Measurements from ENCODE around the gene ATP2B2. TPM values are rescaled to one million over a fixed set of nuclear protein-coding genes. Genes with fewer than 3 reads are reported as not detected.

ATP2B2 gene
- total and polyA plus RNA-seq, 7 donors = 0.08 to 6.5 (median 0.77) TPM

DNA sequence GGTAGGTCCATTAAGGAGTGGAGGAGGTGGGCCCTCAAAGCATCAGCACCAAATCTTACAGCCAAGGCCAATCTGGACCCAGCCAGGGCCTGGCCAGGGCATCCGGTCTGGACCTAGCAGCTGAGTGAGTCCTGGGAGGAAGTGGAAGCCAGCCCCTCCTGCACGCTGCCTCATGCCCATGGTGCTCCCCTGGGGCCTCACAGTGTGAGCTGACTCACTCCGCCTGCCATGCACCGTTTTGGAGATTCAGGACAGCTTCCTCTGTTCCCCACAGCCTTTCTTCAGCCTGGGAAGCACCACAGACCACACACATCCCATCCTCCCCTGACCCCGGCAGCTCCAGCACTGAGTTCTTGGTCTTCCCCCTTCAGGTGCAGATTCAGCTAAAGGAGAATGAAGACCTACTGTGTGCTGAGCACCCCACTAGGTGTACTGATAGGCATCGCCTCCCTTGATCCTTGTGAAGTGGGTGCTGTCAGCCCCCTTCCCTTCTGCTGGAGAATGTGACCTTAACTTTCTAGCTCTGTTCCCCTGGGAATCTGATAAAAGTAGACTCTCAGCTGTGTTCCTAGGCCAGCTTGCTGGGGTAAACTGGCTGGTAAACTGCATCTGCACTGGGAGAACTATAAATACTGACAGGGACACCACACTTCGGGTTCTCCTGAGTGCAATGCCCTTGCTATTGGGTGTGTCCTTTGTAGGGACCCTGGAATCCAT lies 147.6 kb downstream of the ATP2B2 start:
- H3K4me3 ChIP-seq = no peak overlapping the region
- intact Hi-C loops (cut with DNase I) = no loop called here
- TF ChIP-seq, protein P1, sequence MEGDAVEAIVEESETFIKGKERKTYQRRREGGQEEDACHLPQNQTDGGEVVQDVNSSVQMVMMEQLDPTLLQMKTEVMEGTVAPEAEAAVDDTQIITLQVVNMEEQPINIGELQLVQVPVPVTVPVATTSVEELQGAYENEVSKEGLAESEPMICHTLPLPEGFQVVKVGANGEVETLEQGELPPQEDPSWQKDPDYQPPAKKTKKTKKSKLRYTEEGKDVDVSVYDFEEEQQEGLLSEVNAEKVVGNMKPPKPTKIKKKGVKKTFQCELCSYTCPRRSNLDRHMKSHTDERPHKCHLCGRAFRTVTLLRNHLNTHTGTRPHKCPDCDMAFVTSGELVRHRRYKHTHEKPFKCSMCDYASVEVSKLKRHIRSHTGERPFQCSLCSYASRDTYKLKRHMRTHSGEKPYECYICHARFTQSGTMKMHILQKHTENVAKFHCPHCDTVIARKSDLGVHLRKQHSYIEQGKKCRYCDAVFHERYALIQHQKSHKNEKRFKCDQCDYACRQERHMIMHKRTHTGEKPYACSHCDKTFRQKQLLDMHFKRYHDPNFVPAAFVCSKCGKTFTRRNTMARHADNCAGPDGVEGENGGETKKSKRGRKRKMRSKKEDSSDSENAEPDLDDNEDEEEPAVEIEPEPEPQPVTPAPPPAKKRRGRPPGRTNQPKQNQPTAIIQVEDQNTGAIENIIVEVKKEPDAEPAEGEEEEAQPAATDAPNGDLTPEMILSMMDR (IDR thresholded peaks at IDR 0.05) = no peak
- H3K36me3 ChIP-seq (ENCODE audit: insufficient read depth in 1 of 2, low read depth in 1 of 2) = peaks cover 0 to 18% of the 10 kb centered on the region in 2 donors
- H3K9me3 ChIP-seq = no peaks in the 10 kb centered on the region
- ATAC-seq (peak in 3 of 4 donors; percentile 42 to 69 (median 63)), DNase-seq (peak in 1 of 2 donors; percentile 69)
- no peak overlapping the region for H3K27ac ChIP-seq
- WGBS, 3 donors = 36 to 63% (median 39%) methylated on average over 7 of the region's 7 CpGs
- no peaks in the 10 kb centered on the region for H3K27me3 ChIP-seq (ENCODE audit: insufficient read depth in 3 of 3, low read length in 2 of 3)
- no peaks in the 10 kb centered on the region for H3K4me1 ChIP-seq

DNA sequence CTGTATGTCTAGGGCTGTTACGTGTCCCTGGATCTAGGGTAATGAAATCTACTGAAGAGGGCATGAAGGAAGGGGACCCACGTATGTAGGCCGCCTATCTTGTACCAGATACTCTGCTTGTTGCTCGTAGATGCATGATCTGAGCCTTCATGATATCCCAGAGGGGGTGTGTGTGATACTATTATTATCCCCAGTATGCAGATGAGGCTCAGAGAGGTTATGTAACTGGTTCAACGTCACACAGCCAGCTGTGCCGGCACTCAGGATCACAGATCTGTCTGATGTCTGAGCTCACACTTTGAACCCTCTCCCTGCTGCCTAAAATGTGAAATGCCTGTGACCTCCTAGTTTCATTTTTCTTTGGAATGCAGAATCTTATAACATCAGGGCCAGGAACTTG lies 148.3 kb downstream of the ATP2B2 start:
- 67 to 89% (median 83%) methylated on average over 6 of the region's 6 CpGs for WGBS, 3 donors
- DNase-seq = peak in 1 of 2 donors; percentile 22
- no peak for ATAC-seq
- Histone ChIP-seq H3K4me3 (no peak overlapping the region), H3K36me3 (ENCODE audit: insufficient read depth in 1 of 2, low read depth in 1 of 2) (peaks cover 0 to 18% of the 10 kb centered on the region in 2 donors), H3K27me3 (ENCODE audit: insufficient read depth in 3 of 3, low read length in 2 of 3) (no peaks in the 10 kb centered on the region), H3K27ac (no peak overlapping the region), H3K9me3 (no peaks in the 10 kb centered on the region), H3K4me1 (no peaks in the 10 kb centered on the region)
- intact Hi-C loops (cut with DNase I) = no loop called here
- TF ChIP-seq, protein P1 (IDR thresholded peaks at IDR 0.05) = no peak

DNA sequence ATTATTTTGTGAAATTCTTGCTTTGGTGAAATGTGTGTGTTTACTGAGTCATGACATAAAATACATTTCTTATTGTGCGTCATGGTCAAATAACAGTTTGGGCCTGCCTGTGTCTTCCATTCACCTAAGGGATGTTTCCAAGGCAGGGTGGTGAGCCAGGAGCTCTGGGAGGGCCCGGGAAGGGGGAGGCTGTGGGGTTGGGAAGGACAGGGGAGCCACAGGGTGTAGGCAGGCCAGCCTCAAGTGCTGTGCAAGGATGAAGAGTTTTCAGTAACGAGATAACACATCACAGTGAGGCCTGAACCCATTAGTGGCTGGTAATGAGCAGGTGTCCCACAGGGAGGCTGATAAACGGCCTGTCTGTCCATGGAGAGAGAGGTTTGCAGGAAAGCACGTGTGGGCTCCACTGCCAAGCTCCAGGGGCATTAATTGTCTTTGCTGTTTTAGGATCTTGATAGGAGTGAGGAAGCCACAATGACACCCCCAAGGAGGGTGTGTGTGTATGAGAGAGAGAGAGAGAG lies 148.9 kb downstream of the ATP2B2 start:
- Histone ChIP-seq H3K36me3 (ENCODE audit: insufficient read depth in 1 of 2, low read depth in 1 of 2) (peaks cover 0 to 18% of the 10 kb centered on the region in 2 donors), H3K27ac (no peak overlapping the region), H3K27me3 (ENCODE audit: insufficient read depth in 3 of 3, low read length in 2 of 3) (no peaks in the 10 kb centered on the region), H3K9me3 (no peaks in the 10 kb centered on the region), H3K4me1 (no peaks in the 10 kb centered on the region), H3K4me3 (no peak overlapping the region)
- ATAC-seq = no peak
- intact Hi-C loops (cut with DNase I) = no loop called here
- peak in 1 of 2 donors; percentile 31 for DNase-seq
- TF ChIP-seq, protein P1 (IDR thresholded peaks at IDR 0.05) = no peak
- 68 to 84% (median 75%) methylated on average over 5 of the region's 5 CpGs for WGBS, 3 donors

DNA sequence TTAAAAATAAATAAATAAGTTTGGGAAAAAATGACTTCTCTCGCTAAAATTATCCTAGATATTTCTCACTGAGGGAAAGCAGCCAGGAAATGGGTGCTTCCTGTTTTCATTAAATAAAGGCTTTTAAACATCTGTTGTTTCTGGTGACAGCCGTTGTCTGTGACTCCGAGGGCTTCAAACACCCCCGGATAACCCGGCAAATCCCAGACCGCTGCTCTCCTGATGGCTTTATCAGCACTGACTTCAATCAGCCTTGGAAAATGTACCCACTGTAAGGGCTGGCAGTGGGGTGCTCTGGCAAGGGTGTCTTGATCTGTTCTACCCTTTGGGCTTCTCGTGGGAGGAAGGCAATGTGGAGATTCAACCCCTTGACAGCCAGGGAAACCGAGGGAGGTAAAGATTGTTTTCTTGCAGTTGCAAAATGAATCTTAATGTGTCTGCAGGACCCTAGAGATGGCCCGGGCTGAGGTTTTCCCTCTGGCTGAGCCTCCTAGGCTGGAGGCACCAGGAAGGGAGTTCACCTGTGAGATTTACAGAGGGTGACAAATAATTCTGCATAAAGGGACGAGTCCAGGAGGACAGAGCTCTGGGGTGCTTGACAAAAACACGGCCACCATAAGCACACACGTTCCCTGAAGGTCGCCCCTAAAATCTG lies 150.9 kb downstream of the ATP2B2 start:
- no peak for ATAC-seq
- no peaks in the 10 kb centered on the region for H3K4me1 ChIP-seq
- 47 to 55% (median 53%) methylated on average over 13 of the region's 13 CpGs for WGBS, 3 donors
- intact Hi-C loops (cut with DNase I) = no loop called here
- no peak overlapping the region for H3K4me3 ChIP-seq
- H3K36me3 ChIP-seq (ENCODE audit: insufficient read depth in 1 of 2, low read depth in 1 of 2) = peaks cover 0 to 18% of the 10 kb centered on the region in 2 donors
- TF ChIP-seq, protein P1 (IDR thresholded peaks at IDR 0.05) = no peak
- H3K27me3 ChIP-seq (ENCODE audit: insufficient read depth in 3 of 3, low read length in 2 of 3) = no peaks in the 10 kb centered on the region
- no peaks in the 10 kb centered on the region for H3K9me3 ChIP-seq
- H3K27ac ChIP-seq = no peak overlapping the region
- peak in 1 of 2 donors; percentile 10 for DNase-seq

Measured in psoas muscle (tissue), 8 donors.